Mucosa of descending colon (tissue), 3 donors: ENCODE data around the gene FAM3D. TPM values are rescaled to one million over a fixed set of nuclear protein-coding genes. Genes with fewer than 3 reads are reported as not detected.

ENCODE experiments used
- ATAC-seq: fragments of 200-7000 bp; cut with Tn5 transposase; one replicate; pipeline ENCODE4 v1.9.1; 2020; ENCODE audit warnings: mild to moderate bottlenecking, moderate library complexity
- DNase-seq, 3 donors: peaks; one replicate each; pipeline ENCODE4 v3.0.0-alpha.2; 2020
- H3K36me3 ChIP-seq: fragments of 200-600 bp; one replicate; pipeline ENCODE4 v1.8.0; 2021; ENCODE audit warnings: low read depth, mild to moderate bottlenecking
- H3K4me1 ChIP-seq: fragments of 200-600 bp; one replicate; pipeline ENCODE4 v1.8.0; 2021; ENCODE audit warnings: low read depth, mild to moderate bottlenecking
- H3K4me3 ChIP-seq: fragments of 200-600 bp; one replicate; pipeline ENCODE4 v1.8.0; 2021; ENCODE audit warnings: mild to moderate bottlenecking
- H3K9me3 ChIP-seq: fragments of 200-600 bp; one replicate; pipeline ENCODE4 v1.8.0; 2021; ENCODE audit warnings: mild to moderate bottlenecking
- CTCF ChIP-seq: fragments of 200-600 bp; IDR thresholded peaks from one replicate; pipeline ENCODE4 v1.8.0; 2022; ENCODE audit warnings: antibody characterized with exemption, mild to moderate bottlenecking
- intact Hi-C, 2 donors: fragments of 100-400 bp; cut with DNase I in 1 of 2; cut with micrococcal nuclease in 1 of 2; formaldehyde crosslinking; loops; one replicate each; pipeline versions ENCODE4 v1.11.0 to v1.11.1; 2022; cut with DNase I, micrococcal nuclease
- total RNA-seq, 3 donors: library from RNA; stranded (reverse); fragmentation: NEBNext Ultra II Directional in 2 of 3; extraction: Animal tissue kit (Norgen Biotek cat#: 25700) in 2 of 3; gene quantifications; one replicate each; pipeline versions ENCODE4 v1.2.1 to v1.2.4, GENCODE V29; 2021 to 2023
- donor health status: DM: no; HTN: no; CAD: no; lungs with moderate emphysema.
- donor health status: DM: no; HTN: no; CAD: no.
- donor health status: DM: no; HTN: yes; CAD: no.

The FAM3D gene
- total RNA-seq, 3 donors from 2014 or later, result 253 to 761 (median 323) TPM

DNA sequence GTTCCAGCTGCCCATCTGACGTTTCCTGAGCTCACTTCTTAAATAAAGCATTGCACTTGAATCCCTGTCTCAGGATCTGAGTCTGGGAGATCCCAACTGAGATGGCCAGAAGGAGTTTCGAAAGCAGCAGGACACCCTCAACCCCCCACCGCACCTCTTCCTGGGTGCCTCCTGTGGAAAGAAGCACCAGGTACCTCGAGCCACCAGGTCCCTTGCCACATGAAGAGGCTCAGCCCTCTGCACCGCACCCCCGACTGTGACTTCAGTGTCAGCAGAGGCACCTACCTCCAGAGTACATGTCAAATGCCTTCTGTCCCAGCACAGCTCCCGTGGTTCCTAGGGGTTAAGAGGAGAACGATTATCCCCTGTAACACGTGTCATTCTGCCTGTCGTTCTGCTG lies 26.7 kb downstream of the FAM3D start:
- no peaks in the 10 kb centered on the region for H3K36me3 ChIP-seq
- DNase-seq (no peak), ATAC-seq (no peak)
- H3K9me3 ChIP-seq, result no peaks in the 10 kb centered on the region
- H3K4me3 ChIP-seq, result no peak overlapping the region
- no peak for TF ChIP-seq CTCF
- H3K4me1 ChIP-seq, result no peaks in the 10 kb centered on the region
- intact Hi-C loops, result no loop called here

DNA sequence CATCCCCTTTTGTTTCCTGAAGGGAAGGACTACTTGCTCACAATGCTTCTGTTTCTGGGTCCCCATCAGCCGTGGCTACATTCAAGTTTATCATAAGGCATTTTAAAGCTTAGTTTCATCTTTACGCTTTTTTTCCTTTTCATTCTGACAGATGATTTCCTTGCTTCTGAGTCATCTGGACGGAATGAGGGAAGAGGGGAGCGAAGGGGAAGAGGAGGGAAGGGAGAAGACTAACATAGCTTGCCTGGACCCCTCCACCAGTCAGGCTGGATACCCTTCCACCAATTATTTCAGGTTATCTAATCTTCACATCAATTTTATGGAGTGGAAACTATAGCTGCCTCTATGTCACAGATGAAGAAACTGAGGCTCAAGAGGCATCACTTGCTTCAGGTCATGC lies 27.6 kb downstream of the FAM3D start:
- H3K4me1 ChIP-seq, result no peaks in the 10 kb centered on the region
- ATAC-seq (no peak), DNase-seq (no peak)
- no peaks in the 10 kb centered on the region for H3K36me3 ChIP-seq
- TF ChIP-seq CTCF, result no peak
- no peak overlapping the region for H3K4me3 ChIP-seq
- H3K9me3 ChIP-seq, result no peaks in the 10 kb centered on the region
- intact Hi-C loops, result no loop called here

- Histone ChIP-seq H3K4me1 (no peaks in the 10 kb centered on the region), H3K36me3 (no peaks in the 10 kb centered on the region), H3K4me3 (no peak overlapping the region), H3K9me3 (no peaks in the 10 kb centered on the region)
- no peak for TF ChIP-seq CTCF
- no peak for ATAC-seq
- DNase-seq, result no peak
- intact Hi-C loops, result no loop called here
Measured at GRCh38 chr3:58638591-58638990, 28.0 kb downstream of the FAM3D start.

GRCh38 chr3:58637509-58637908 lies 29.1 kb downstream of the FAM3D start:
- no peak for DNase-seq
- TF ChIP-seq CTCF, result no peak
- no peak for ATAC-seq
- Histone ChIP-seq H3K4me1 (no peaks in the 10 kb centered on the region), H3K4me3 (no peak overlapping the region), H3K9me3 (no peaks in the 10 kb centered on the region), H3K36me3 (no peaks in the 10 kb centered on the region)
- intact Hi-C loops, result no loop called here

DNA sequence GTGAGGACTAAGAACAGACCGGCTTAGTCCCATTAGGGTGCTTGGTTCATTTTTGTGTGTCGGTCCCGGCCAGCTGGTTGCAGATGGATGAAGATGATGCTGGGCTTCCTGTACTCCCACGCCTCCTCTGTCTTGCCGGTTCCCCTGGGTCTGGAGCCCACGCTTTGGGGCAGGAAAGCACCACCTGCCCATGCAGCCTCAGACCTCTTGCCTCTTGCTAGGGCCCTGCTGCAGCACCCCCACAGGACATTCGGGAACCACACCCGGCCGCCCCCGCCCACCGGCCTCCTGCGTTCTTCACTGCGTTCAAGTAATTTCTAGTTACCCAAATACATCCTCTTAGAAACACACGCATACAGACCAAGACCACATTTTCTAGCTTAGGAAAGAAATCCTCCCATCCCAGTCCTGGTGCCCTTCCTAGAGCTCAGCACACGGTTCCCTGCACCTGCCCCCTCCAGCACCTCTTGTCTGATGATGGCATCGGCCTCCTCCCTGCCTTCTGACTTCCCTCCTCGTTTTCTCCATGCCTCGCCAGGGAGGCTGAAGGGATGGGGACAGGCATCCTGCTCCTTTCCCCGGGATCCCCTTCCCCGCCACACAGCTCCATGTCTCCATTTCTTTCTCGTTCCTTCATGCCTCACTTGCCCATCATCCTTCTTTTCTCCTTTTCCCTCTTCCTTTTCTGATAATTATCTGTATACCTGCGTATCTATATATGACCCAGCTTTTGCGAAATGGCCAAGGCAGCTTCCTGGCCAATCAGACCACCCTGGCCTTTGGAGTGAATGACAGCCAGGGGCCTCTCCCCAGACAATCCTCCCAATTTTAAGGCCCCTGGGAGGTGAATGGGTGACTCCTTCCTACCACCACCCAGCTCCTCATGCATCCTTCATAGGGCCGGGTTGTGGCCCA lies 30.9 kb downstream of the FAM3D start:
- TF ChIP-seq CTCF, result no peak
- Histone ChIP-seq H3K9me3 (no peaks in the 10 kb centered on the region), H3K4me1 (no peaks in the 10 kb centered on the region), H3K4me3 (no peak overlapping the region), H3K36me3 (no peaks in the 10 kb centered on the region)
- no peak for DNase-seq
- intact Hi-C loops, result no loop called here
- no peak for ATAC-seq
